ENCODE results near the gene RPL36. TPM values are rescaled to one million over a fixed set of nuclear protein-coding genes. Genes with fewer than 3 reads are reported as not detected.
A peak's percentile ranks its signal among the peaks of the same experiment; 100 is the strongest.
"Not testable (repeated sequence)": the region's sequence is repeated elsewhere in the genome, so short reads cannot be mapped to it uniquely, and the experiment has no call there.

Gene RPL36
- total RNA-seq, 1 donor from 2014 or later: 262 TPM

DNA sequence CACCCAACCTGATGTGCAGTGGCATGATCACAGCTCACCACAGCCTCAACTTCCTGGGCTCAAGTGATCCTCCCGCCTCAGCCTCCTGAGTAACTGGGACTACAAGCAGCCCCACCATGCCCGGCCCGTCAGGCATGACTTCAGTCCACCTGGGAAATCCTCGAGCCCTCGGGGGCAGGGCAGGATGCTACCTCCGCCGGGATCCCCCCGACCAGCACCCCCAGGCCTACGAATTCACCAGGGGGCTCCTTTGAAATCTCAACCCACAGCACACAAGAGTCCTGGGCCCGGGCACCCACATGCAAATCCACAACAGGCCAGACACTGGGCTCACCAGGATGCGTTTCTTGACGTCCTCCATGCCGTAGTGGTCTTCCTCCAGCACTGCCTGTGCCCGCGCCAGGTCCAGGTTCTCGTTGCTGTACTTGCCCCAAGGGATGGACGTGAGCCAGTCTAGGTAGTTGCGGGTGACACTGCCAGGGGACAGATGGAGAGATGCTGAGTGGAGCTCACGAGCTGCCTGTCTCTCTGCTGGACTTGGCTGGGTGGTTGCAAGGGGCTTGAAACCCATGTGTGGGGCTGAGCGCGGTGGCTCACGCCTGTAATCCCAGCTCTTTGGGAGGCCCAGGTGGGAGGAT is 10.5 kb downstream of the RPL36 start:
- no peak for DNase-seq (ENCODE audit: low spot score in 2 of 2)
- FAIRE-seq: no peak

DNA sequence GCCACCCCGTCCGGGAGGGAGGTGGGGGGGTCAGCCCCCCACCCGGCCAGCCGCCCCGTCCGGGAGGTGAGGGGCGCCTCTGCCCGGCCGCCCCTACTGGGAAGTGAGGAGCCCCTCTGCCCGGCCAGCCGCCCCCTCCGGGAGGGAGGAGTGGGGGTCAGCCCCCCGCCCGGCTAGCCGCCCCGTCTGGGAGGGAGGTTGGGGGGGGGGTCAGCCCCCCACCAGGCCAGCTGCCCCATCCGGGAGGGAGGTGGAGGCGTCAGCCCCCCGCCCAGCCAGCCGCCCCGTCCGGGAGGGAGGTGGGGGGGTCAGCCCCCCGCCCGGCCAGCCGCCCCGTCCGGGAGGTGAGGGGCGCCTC is 11.9 kb downstream of the RPL36 start:
- FAIRE-seq; DNase-seq (ENCODE audit: low spot score in 2 of 2): not testable (repeated sequence)

DNA sequence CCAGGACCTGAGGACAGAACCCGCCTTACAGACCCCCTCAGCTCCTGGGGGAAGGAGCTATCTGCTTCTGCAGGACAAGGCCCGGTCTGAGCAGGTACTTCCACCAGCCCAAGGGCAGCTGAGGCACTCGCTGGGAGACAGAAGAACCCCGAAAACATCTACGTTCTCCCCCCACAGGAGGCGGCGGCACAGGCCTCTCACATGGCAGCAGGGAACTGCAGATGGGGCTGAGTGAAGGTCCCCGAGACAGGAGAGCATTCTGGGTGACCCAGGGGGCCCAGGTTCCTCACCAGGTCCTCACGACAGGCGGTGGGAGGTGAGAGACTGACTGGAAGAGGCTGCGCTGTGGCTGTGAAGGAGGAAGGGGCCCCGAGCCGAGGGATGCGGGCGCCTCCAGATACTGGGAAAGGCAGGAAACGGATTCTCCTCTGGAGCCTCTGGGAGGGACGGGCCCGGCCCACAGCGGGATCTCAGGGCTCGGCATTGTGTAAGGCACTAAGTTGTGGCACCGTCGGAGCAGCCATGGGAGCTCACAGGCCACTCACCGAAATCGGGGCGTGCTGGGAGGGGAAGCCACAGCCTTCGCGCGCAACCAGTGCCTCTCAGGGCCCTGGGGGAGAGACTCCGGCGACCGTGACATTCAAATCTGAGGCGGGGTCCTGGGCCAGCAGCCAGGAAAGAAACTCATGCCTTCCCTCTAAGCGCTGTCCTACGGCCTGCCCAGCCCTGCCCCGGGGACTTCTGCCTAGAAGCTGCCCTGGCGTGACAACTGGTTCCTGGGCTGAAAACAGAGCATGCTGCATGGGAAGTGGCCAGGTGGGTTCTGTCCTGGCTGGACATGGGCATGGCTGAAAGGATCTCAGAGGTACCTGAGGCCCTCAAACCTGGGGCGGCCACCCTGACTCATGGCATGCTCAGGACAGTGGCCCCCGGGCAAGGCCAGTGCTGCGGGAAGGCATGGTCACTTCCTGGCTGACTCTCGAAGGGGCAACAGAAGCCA is 14.0 kb downstream of the RPL36 start:
- DNase-seq (ENCODE audit: low spot score in 2 of 2): no peak
- no peak for FAIRE-seq

DNA sequence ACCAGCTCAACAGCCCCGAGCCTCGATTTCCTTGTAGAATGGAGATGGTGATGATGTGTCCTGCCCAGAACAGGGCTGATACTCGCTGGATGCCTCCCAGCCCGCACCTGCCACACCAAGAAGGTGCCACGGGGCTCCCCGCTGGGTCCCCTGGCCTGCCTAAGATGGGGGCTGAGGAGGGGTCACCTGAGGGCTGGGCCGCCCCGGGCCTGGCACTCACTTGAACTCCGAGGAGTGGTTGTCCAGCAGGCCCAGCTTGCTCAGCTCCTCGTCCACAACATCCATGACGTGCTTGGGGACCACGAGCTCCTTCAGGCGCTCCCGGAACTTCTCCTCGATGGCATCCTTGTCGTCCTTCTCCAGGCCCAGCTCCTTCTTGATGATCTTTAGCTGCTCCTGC is 15.5 kb downstream of the RPL36 start:
- no peak for DNase-seq (ENCODE audit: low spot score in 2 of 2)

DNA sequence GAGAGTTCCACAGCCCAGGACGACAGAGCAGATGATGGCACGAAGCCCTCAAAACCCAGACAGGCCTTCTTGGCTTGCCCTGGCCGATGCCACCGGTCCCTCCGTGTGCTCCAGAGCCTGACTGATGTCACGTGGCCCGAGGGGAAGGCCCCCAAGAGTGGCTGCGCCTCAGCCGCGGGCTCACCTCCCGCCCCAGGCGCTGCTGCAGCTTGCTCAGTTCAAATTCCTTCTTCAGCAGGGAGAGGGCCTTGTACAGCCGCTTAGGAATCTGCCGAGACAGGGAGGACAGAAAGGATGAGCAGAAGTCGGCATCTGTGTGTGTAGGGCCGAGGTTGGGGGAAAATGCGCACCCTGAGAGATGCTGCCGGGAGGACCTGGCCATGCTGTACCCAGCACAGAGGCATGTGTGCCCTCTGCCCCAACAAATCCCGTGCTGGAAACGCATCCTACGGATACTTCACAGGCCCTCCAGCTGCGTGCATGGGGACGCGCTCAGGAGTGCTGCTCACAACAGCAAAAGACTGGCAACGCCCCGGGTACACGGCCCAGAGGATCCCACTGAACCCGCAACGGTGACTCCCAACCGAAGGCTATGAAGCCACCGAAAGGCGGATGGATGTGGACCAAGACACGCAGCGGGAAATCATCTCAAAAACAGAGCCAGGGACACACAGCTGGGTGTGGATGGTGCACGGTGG is 16.9 kb downstream of the RPL36 start:
- FAIRE-seq (no peak), DNase-seq (ENCODE audit: low spot score in 2 of 2) (no peak)

More for the DNA sequence above, 15.5 kb downstream of the RPL36 start:
- FAIRE-seq: no peak

DNA sequence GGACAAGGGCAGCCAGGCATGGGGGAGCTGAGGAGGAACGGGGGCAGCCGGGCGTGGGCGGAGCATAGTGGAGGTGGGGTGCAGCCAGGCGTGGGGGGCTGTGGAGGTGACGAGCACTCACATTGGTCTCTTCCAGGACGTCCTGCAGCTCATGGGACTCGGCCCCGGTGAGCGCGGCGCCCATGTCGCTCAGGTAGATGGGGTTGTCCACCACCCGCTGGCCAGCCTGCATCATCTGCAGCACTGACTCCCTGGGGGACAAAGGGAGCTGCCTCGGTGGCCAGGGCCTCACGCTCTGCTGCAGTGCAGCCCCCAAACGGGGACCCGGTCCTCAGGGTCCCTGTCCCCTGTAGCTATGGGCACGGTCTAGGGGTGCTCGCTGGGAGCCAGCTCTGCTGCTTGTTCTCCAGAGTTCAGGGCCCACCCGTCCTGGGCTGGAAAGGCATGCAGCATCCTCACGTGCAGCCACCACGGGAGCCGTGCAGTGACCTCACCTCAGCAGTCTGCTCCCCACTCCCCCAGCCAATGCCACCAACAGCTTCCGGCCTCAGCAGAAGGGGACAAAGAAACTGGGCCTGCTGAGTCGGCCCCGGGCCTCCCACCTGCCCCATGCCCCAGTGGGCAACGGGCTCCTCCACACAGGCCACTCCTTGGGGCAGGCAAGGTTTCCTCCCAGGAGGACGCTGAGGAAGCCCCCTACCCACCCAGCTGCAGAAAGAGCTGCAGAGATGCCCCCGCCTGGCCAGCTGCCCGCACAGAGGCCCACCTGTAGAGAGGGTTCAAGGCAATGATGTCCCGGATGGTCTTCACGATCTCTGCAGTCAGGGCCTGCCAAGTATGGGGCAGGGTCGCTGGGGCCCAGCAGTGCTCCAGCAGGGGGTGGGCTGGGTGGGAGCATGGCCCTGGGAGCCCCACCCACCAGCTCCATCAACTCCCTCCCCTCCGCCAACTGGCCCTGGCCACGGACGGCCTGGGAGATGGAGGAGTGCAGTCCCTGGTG is 17.8 kb downstream of the RPL36 start:
- no peak for FAIRE-seq
- DNase-seq (ENCODE audit: low spot score in 2 of 2): no peak

DNA sequence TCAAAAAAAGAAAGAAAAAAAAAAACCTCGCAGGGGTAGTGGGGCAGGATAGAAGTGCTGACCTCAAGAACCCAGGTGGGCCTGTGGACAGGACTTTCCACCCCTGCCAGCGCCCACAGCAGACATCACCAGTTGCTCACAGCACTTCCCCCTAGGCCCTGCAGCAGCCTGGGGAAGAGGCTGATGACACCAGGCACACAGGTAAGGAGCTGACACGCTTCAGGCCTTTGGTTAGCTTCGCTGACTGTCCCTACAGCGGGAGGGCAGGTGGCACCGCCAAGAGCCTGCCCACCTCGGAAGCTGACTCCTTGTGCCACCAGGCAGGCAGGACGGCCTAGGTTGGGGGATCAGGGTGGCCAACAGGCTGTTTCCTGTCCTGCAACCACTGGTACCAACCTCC is 20.9 kb downstream of the RPL36 start:
- FAIRE-seq (no peak), DNase-seq (ENCODE audit: low spot score in 2 of 2) (no peak)

DNA sequence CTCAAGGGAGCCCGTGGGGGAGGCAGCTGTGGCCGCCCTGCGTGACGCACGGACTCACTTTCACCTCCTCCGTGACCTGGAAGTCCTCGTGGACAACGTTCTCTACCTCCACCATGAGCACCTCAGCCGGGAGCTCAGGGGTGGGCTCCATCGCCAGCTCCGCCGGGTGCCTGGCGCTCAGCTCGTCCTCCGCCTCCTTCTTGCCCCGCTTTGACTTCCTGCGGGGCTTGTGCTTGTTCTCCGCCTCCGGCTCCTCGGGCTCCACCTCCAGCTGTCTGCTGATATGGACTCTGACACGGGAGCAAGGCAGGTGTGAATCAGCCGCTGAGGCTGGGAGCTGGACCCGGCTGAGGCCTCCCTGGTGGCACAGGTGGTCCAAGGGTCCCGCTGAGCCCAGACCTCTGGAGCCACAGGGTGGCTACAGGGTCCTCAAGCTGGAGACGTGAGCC is 21.6 kb downstream of the RPL36 start:
- no peak for FAIRE-seq
- DNase-seq (ENCODE audit: low spot score in 2 of 2): peak in 1 of 2 donors; percentile 10

DNA sequence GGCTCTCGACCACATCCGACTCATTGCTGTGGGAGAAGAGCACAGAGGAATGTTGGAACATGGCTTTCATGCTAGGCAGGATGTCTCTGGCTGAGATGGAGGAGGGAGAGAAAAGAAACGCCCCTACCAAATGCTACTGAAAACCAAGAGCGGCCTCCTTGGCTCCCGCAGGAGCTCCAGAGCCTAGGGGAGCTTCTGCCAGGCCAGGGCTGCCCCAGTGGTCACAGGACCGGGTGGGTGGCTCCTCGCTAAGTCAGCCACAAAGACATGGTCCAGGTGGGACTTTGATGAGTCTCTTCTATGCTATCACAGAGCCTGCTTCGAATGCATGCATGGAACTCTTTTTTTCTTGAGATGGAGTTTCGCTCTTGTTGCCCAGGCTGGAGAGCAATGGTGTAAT is 23.1 kb downstream of the RPL36 start:
- DNase-seq (ENCODE audit: low spot score in 2 of 2) (no peak), FAIRE-seq (no peak)

DNA sequence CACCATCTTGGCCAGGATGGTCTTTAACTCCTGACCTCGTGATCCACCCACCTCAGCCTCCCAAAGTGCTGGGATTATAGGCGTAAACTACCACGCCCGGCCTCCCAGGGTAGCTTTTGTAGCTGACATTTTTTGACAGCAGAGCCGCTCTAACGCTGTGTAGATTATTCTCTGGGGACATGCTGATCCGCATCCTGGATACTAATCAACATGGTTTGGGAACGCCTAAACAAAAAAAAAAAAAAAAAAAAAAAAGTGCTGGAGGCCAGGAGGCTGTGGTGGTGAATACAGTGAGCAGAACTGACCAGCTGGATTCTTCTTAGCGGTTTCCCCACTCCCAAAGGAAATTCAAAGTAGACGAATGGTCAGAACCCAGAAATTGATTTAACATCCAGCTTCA is 24.7 kb downstream of the RPL36 start:
- no peak for DNase-seq (ENCODE audit: low spot score in 2 of 2)
- no peak for FAIRE-seq

DNA sequence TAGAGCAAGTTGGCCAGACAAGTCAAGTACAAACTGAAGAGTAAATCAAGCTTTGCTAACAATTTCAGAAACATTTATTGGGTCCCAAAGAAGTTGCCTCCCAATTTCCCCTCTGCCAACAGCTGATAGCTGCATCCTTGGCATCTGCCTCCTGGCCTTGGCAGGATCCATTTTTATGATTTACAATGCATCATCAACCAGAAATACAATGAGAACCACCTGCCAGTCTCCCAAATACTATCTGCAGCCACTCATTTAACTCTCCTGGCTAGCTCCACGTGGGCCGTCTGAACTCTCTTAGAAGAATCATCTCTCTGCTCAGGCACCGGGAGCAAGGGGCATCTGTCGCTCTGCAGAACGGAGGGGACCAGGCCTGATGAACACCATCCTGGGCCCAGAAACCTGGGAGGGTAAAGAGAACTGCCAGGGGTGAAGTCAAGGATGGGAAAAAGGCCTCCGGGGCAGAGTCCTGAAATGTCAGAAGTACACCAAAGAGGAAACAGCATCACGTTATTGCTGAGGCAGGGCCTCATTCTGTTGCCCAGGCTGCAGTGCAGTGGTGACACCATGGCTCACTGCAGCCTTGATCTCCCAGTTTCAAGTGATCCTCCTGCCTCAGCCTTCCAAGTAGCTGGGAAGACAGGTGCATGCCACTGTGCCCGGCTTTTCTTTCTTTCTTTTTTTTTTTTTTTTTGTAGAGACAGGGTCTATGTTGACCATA is 27.3 kb downstream of the RPL36 start:
- FAIRE-seq (no peak), DNase-seq (ENCODE audit: low spot score in 2 of 2) (no peak)

DNA sequence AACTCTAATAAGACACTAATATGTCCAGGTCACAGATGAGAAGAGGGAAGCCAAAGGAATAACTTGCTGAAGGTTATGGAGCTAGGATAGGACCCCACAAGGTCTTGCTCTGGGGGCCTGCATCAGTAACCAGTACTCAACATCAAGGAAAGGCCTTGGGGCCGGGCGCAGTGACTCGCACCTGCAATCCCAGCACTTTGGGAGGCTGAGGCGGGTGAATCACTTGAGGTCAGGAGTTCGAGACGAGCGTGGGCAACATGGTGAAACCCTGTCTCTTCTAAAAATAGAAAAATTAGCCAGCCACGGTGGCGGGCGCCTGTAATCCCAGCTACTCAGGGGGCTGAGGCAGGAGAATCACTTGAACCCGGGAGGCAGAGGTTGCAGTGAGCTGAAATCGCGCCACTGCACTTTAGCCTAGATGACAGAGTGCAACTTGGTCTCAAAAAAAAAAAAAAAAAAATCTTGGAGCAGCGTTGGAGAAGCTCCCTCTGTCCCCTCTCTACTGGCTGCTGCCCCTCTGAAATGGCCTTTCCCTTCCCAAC is 28.0 kb downstream of the RPL36 start:
- DNase-seq (ENCODE audit: low spot score in 2 of 2): no peak
- FAIRE-seq: no peak

DNA sequence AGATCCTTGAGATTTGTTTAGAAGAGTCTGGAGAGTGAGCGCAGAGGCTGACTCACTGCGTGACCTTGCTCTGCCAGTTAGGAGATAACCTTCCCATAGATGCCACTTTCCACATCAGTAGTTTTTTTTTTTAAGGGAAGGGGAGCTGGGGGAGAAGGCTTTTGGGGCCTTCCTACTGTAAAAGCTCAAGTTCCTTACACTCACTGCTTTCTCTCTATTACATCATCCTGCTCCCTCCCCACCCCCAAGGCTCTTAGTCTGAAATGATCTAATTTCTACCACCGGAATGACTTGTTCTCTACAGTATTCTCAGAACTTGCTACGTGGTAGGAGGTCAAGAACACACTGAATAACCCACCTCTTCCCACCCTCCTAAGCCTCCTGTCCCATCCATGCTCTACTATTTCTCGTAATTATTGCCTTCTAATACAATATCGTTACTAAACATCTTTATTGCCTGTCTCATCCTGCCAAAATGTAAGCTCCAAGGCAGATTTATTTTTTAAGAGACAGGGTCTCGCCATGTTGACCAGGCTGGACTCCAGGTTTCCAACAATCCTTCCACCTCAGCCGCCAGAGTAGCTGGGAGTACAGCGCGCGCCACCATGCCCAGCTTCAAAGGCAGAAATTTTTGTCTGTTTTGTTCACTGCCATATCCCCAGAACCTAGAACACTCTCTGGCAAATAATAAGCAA is 28.6 kb downstream of the RPL36 start:
- FAIRE-seq: no peak

DNA sequence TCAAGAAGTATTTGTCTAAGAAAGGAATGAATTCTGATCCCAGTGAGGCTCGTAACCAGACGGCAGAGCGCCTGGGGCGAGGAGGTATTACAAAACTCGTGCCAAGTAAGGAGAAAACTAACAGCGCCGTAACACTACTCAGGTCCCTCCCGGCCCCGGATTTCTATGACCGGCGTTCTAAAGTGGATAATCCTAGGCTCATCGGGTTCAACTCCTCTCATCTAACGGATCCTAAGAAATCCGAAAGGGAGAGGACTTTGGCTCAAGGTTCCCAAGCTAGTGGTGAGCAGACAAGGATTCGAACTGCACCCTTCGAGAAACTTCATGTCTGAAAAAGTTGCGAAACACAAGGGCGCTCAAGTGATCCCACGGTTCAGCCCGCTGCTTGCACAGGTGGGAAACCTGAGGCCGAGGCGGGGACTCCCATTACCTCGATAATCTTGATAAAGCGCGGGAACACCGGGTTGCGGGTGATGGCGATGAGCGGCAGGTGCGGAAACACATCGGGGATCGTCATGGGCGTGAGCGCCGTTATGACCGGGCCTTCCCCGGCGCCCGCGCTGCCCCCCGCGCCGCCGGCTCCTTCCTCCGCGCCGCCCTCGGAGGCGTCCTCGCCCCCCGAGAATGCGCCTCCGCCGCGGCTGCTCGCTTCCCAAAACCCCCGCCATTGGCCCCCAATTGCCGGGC is 29.3 kb downstream of the RPL36 start:
- FAIRE-seq: no peak
- DNase-seq (ENCODE audit: low spot score in 2 of 2): no peak

More for the DNA sequence above, 28.6 kb downstream of the RPL36 start:
- peak in 1 of 2 donors; percentile 9 for DNase-seq (ENCODE audit: low spot score in 2 of 2)

DNA sequence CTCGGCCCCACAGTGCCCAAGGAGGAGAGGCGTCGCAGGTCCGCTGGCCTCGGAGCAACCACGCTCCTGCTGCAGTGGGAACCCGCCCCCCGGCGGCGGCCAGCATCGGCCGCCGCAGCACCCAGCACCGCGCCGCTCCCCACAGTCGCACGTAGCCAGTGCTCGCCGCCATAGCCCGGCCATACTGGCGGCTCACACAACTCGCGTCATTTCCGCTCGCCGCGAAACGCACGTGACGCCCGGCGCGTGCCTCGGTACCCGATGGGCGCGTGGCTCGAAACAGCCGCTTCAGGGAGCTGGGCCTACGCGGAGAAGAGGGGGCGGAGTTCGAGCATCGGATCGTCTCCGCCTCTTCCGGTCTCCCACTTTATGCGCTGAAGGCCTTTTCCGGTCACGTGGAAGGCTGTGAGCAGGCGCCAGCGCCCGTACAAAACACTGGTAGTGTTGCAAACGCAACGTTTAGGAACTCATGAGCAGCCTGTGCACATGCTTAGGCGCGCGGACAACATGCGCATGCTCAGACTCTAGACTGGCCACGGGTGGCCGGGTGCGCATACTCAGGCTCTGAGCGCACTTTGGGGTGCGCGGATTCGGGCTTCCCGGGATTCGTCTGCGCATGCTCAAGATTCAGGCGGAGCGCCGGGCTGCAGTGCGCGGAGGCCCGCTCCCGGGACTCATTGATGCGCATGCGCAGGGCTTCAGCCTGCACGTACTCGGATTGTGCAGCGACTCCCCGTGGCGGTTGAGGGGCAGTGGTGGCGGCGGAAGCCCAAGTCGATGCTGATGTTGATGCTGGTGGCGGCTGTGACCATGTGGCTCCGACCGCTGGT is 30.1 kb downstream of the RPL36 start, which contains the start of the genes CATSPERD and LONP1:
Gene CATSPERD, plus strand, starts transcription at position 677 of the 830 bp plus-strand sequence. Its CDS starts 101 bp downstream, at position 778.
Gene LONP1, minus strand, starts transcription at position 186 of the 830 bp plus-strand sequence. Its CDS starts 14 bp downstream, at position 172.
- FAIRE-seq (no peak), DNase-seq (ENCODE audit: low spot score in 2 of 2) (peak; percentile 99 to 100)

DNA sequence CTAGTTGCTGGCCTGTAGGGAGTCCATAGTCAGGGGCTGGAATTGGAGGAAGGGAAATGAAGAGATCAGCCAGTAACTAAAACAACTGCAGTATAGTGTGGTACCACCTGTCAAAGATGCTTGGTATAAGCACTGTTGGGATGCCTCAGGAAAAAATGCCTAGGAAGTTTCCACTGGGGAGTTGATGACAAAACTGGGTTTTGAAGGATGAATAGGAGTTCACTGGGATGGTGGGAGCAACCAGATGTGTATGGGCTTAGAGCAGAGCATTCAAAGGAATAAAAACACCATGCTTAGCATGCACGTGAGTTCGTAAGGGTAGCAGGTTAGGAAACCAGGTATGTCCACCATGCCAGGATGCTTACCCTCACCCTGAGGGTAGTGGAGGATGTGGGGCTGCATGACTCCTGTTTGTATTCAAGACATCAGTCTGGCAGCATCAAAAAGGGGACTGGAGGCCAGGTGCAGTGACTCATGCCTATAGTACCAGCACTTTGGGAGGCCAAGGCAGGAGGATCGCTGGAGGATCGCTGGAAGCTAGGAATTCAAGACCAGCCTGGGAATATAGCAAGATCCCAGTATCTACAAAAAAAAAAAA is 37.5 kb downstream of the RPL36 start:
- DNase-seq (ENCODE audit: low spot score in 2 of 2) (no peak), FAIRE-seq (no peak)
